ENCODE results near the gene KCNA2.

KCNA2 gene

DNA sequence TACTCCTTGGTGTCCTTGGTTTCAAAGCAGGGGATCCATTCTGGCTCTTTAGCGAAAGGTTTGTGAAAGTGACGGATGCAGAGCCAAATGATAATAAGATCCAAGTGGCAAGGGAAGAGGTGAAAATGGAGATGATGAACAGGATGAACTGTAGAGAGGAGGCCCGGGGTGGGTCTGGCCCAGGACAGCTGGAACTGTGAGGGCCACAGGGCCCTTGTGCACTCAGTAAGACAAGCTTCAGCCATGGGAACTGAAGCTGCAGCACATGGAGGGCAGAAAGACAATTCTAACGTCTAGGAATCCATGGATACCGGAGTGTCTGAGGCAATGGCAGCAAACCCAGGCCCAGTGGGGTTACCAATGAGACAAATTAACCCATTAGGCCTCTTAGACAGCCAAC, 4.8 kb downstream of the KCNA2 start:
- DNase-seq: no peak

DNA sequence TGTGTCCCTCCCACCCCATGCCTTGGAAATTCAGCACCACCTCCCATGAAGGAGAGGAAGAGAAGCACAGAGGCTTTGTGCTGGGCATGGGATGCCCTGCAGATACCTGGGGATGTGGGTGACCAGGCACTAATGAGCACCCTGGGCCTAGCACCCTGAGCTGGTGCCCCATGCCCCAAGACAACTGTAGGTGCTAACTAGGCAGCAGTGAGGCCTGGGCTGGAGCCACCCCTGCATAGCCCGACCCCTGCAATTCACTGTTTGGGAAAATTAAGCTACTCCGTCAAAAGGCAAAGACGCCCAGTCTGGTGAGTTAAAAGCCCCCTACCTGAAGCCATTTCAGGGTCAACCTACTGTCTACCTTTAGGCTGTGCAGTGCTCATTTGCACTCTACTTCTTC, 5.4 kb downstream of the KCNA2 start:
- no peak for DNase-seq

DNA sequence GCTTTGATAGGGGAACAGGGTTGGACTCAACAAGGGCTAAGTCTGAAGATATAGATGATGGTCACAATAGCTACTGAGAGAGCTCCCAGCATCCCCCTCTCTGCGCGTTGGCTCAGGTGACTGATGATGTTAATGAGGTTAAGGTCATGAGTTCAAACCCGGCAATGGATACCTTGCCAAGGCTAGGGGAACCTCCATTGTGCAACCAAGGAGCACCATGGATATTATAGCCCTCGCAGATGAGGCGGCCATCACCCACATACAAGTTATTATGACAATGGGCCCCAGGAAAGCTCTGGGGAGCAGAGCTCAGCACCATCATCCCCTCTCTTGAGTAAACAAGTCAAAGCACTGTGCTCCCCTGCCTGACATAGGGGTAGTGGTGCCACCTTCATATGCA, 8.2 kb downstream of the KCNA2 start:
- no peak for DNase-seq

DNA sequence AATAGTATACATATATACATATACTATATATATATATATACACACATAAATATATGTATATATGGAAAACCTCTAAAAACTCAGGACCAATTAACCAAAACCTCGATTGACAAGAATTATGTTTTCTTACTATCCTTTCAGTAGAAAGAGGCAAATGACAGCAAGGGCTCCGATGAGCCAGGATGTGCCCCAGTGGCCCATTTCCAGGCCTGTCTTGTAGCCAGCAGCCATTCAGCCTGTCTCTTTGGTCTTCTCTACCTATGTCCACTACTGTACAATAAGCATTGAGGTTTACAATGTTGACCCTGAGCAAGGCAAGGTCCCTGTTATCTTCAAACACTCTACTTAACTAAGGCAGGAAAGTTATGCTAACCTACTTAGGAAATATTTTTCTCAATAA, 9.8 kb downstream of the KCNA2 start:
- no peak for DNase-seq

DNA sequence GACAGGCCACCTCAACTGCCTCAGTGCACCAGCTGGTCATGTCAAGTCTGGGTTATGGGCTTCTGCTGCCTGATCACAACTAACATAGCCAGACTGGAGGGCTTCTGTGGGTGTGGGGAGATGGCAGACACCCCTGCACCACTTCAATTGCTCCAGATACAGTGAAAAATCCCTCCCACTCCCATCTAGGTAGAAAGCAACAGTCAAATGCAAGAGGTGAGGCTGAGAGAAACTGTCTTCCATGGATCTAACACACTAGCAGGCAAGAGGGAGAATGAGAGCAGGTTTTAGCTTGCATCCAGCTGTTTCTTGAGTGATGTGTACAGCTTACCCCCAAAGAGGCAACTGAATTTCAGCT, 10.8 kb downstream of the KCNA2 start:
- DNase-seq: no peak

DNA sequence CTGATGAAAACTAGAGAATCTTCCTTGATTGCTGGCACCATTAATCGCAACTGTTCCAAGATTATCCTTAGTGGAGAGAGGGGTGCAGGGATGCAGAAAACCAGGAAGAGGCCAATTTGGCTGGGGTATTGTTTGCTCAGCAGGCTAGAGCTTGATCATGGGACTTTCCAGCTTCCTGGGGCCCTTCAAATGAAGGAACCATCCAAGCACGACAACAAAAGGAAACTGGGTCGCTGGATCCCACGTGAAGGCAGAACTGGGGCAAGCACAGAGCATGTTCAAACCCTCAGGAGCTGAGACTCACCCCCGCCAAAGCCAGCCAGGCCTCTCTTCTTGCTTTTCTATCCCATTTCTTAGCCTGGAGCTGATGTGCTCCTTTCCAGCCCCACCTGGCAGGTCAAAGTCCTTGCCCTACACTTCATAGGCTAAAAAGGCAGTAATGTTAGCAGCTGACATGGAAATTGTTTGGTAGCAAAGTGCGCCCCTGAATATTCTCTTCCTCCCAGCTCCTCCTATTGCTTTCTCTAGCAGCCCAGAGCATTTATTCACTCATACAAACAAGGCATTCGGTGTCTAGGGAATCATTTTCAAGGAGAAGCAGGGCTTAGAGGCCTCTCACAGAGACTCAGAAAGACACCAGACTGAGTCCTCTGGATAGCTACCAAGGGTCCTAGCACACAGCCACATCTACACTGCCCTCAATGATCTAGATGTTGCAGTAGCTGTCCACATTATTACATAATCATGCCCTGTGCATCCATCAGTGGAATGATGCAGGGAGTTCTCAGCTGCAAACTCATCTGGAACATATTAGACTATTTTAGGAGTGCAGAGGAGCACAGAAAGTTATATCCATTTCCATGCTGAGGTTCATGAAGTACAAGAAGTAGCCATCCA, 11.5 kb downstream of the KCNA2 start:
- no peak for DNase-seq

DNA sequence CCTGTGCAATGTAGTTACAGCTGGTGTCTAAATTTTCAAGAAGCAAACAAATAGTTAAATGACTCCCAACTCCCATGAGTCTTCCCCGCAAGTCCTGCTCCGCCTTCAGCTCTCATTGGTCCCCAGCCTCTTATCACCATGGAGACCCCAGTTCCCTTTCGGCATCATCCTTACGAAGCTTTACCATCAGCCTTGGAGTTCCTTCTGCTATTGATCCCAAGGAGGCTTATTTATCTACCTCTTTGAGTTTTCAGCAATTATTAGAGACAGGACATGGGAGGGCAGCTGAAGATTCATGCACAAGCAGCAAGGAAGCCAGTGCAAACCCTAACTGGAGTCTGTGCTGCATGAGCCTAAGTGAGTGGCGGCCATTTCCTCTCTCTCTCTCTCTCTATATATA, 12.3 kb downstream of the KCNA2 start:
- no peak for DNase-seq

DNA sequence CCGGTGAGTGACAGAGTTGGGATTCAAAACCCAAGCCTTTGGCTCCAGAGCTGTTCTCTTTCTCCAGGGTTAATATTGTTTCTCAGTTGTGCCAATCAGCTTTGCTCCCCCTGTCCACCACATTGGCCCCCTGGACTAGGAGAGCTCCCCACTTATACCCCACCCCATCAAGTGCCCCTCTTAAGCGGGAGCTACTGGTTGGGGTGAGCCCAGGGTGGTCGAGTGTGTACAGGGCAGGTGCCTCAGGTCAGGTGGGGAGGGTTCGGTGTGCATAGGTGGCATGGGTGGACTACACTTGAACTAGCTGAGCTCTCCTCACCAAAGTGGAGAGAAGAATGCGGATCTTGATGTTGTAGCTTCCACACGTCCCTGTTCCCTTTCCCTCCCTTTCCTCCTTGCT, 14.2 kb downstream of the KCNA2 start:
- DNase-seq: no peak

DNA sequence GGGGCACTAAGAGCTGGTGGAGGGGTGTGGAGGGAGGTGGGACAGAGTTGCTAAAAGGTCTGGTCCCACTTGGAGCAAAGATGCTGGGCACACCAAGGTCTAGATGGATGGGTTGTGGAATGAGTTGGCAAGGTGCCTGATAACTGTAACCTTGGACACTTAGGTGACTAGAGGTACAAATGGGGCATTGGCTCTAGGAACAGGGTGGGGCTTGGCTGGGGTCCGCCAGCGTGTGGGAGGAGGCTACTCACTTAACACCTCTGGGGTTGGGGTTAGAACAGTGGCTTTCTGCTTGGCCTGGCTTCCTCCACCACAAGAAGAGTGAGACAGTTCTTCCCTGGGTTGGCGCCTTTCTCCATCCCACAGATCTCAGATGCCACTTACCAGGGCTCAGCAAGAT, 17.2 kb downstream of the KCNA2 start:
- no peak for DNase-seq

DNA sequence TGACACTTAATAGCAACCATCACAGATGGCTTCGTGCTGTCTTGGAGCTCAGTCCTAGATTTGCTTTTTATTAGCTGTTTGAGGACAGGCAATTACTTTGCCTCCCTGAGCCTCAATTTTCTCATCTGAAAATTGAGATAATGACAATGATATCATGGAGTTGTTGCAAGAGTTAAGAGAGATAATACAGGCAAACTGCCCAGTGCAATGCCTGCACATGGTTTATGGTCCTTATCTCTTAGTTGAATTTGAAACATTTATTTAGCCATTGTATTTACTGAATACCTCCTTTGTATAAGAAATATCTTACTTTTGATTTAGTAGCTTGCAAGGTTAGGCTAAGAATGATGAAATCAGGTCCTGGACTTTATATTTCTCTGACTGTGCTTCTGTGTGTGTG, 17.7 kb downstream of the KCNA2 start:
- DNase-seq: no peak

DNA sequence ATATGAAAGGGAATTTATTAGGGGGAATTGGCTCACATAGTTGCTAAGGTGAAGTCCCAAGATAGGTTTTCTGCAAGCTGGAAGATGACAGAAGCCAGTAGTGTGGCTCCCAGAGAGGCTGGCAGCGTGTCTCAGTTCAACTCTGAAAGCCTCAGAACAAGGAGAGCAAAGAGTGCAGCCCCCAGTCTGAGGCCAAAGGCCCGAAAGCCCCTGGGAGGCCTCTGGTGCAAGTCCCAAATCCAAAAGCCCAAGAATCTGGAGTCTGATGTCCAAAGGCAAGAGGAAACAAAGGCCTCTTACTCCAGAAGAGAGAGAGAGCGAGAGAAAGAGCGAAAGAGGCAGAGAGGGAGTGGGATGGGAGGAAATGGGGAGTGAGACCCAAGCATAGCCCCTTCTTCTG, 18.3 kb downstream of the KCNA2 start:
- no peak for DNase-seq

DNA sequence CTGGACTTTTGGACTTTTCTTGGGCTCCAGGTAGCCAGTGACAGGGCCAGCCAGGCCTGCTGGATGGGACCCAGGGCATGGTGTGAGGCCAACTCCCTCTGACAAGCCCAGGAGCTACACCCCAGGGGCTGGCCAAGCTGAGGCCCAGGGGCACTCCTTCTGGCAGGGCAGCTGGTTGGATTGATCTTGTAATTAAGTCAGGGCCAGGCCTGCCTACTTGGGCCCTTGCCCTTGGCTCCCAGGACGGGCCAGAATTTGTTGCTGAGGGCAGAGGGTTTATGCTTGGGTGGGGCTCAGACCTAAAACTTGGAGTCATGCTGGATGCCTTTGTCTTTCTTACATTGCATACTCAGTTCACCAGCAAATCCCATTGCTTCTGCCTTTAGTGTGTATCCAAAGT, 20.7 kb downstream of the KCNA2 start:
- no peak for DNase-seq

DNA sequence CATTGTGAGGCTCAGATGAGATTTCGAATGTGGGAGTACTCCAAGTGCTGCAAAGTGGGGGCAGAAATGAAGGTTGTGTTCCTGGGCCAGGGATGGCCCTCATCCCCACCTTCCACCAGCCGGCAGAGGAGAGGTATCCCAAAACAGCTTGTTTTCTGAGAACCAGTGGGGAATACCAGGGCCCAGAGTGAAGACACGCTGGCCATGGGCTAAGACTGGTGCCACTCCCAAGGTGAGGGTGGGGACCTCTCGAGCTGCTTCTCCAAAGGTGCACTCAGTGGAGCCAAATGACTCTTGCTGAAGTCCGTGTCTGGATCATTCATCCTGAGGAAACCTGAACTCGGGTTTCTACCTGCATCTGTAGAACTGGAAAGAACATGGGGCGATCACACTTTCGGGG, 22.1 kb downstream of the KCNA2 start:
- DNase-seq: no peak

DNA sequence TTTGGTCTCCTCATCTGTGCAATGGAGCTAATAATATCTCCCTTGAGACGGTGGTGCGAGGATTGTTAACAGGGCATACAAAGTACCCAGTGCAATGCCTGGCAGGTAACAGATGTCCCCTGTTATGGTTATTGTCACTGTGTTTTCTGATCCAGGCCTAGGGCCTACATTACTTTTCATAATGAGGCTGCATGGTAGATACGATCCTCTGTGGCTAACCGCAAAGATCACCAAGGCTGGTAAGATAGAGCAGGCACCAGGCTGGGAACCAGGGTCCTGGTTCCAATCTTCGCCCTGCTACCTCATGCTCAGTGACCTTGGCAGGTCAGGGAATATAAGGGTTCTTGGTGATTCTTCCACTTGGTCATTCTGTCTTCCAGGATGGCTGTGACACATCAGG, 22.7 kb downstream of the KCNA2 start:
- no peak for DNase-seq

DNA sequence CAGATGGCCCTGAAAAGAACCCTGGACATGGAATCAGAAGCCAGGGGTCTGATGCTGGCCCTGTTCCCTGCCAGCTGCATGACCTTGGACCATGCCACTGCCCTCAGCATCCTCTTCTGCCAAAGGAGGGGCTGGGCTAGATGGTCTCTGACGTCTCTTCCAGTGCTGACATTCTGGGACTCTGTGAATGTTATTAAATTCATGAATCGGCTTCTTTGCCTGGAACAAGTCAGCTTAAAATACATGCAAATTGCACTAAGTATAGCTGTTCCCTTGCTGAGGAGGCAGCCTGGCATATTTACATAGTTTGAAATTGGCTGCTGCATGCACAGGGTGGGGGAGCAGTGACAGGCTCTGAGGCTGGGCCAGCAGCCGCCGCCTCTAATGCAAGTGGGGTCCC, 23.8 kb downstream of the KCNA2 start:
- DNase-seq: no peak

DNA sequence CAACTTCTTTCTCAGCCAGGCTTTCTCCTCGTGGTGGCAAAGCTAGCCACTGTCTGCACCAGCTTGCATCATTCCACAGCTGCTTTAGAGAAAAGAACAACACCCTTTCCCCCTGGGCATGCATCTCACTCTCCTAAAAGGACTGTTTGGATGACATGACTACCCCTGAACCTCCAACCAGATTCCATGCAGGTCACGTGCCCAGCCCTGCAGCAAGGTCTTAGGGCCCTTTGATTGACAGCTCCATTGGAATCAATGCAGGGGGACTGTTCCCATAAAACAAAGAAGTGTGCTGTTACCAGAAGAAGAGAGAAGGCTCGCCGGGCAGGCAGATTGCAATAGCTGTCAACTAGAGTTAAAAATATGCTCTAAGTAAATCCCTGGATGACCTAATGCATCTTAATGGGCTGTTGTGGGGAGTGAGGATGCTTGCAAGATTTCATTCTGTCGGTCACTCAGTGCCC, 24.4 kb downstream of the KCNA2 start:
- no peak for DNase-seq

DNA sequence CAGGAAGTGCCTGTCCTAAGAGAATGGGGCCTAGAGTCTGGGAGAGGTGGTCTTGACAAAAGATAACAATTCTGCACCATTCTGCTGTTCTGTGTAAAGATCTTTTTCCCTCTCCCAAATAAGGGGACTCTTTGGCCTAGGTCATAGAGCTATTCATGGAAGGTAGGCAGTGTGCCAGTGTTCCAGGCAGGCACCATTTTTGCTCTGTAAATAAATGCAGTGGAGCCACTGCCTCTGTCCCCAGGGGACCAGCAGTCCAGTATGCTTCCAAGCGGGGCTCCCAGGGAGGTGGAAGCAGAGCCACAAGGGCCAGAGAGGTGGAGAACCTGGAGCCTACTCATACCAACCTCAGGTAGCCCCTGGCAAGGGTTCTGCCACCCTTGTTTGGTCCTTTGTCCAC, 25.9 kb downstream of the KCNA2 start:
- no peak for DNase-seq

DNA sequence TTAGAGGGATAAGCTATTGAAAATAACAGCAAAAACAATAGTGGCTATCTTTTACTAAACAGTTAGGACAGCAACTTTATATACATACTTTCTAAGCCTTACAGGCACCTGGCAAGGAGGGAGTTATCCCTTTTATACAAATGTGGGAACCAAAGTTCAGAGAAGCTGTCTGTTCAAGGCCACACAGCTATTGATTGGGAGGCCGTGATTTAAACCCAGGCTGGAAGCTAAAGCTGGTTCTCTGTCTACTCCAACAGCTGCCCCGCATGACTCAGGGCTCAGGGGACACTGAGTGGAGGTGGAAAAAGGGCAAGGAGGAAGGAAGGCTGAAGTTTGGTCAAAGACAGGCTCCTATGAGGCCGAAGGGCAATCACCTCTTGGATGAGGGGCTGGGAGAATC, 26.7 kb downstream of the KCNA2 start:
- no peak for DNase-seq

DNA sequence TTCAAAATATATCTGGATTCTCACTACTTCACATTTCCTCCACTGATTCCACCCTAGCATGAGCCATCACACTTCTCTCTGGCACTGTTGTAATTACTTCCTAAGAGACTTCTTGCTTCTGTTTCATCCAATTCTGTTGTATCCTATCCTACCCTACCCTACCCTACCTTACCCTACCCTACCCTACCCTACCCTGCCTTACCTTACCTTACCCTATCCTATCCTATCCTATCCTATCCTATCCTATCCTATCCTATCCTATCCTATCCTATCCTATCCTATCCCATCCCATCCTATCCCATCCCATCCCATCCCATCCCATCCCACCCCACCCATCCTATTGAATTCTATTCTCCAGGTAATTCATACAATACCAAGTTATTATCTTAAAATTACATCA, 29.7 kb downstream of the KCNA2 start:
- no peak for DNase-seq

DNA sequence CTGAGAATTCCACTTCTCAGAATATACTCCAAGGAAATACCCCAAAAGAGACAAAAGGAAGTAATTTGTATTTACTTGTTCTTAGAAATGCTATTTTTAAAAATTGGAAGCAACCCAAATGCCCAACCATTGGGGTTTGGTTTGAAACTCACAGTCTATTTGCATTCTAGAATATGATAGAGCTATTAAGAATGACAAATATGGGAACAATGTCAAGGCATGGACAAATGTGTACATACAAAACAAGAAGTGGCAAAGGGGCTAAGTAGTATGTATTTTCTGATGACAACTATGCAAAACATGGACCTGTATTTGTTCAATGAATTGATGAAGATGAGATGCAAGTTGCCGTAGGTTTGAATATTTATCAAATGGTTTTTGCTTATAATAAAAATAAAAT, 32.8 kb downstream of the KCNA2 start:
- no peak for DNase-seq

DNA sequence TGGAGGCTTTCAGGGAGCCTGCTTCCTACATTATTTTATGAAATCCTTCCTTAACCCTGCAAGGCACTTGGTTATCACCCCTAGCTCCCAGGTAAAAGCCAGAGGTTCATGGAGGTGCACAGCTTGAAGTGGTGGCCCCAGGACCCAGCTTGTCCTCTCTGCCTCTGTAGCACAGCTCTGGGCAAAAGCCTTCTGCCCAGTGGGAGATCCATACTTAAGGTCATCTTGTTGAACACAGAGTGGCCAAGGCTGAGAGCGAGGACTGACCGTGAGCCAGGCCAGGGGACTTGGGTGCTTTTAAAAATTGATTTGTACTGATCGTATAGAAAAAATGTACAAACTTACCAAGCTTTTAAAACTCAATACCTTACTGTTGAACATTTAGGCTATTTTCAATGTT, 33.4 kb downstream of the KCNA2 start:
- DNase-seq: no peak

DNA sequence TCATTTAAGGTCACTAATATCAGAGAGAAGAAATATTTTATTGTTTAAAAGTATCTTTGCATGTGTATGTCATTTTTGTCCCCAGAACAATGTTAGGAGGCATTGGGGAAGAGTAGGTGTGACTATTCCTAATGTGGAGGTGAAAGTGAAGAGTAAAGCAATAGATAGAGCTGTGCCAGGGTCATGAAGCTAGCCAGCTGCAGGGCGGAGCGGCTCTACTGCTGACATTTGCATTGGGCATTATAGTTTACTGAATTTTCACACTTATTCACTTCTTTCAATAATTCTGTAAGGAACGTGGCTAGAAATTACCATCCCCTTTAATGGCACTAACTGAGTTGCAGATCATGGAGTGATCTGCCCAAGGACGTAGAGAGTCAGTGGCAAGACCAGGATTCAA, 35.3 kb downstream of the KCNA2 start:
- no peak for DNase-seq

DNA sequence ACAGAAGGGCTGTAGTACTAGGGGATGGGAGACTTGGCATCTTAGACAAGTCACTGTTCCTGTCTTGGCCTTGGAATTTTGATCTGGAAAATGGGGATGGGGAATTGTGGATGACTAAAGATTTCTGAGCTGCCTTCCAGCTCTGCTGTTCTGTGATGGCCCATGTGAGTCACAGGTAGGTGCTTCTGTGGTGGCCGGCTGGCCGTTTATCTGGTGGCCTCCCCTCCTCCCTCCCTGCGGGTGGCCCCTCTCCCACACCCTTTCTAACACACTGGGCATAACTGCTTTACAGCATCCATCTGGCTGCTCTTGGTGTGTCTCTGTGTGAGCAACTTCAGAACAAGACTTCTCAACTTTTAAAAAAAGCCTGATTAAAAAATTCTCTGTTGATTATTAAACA, 35.9 kb downstream of the KCNA2 start:
- no peak for DNase-seq

DNA sequence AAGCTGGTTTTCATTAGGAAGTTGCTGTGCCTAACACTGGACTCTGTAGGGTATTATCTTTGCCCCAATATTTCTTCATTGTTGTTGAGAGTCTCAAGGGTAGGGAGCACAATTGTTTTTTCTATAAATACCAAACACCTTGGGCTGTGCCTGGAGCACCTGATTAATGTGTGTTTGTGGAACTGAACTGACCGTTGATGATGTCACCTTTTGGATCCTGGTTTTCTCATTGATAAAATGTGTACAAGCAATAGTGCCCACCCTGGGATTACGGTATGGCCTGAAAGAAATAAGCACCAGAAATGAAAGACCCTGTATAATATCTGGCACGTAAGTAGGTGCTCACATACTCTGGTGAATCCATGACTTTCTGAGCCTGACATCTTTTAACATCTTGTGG, 39.3 kb downstream of the KCNA2 start:
- DNase-seq: no peak

DNA sequence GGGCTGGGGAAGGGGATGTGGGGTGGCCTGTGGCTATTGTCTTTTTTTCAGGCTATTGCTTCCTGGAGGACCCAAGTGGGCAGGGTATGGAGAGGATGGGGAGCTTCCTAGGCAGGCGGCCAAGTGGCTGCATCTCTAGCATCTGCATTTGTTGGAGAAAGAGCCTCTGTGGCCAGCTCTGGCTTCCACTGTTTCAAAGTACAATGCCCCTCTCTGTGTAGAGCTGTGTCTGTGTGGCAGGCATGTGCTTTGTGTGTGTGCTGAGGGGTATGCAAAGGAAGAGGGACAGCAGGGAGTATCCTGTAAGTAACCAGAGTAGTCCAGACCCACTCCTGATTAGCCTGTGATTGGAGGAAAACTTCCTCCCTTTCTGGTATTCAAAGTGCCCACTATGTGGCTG, 40.6 kb downstream of the KCNA2 start:
- no peak for DNase-seq
